Measurements from ENCODE around the gene CMTM8. TPM values are rescaled to one million over a fixed set of nuclear protein-coding genes. Genes with fewer than 3 reads are reported as not detected.

The CMTM8 gene
- total and polyA plus RNA-seq, 10 of the 15 experiments (the other 5 are each of a cell fraction or from before 2014, with no cell fraction given) = 0.11 to 0.23 TPM; not detected in 8

DNA sequence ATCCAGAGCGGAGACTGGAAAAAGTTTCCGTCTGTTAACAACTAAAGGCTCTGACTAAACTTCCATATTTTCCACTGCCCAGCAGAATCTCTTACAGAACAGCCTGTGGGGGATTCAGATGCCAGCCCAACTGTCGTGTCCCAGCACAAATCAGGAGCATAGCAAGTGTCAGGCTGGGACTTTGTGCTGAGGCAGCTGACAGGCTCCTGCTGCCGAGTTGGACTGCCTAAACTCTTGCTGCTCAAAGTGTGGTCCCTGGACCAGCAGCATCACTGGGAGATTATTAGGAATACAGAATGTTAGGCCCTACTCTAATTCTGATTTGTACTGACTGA is 122.0 kb downstream of the CMTM8 start:
- Histone ChIP-seq H3K4me3 (no peak overlapping the region), H3K4me2 (ENCODE audit: control insufficient read depth, insufficient read depth) (no peak overlapping the region), H3K27me3 (replicated peaks in 1 of 2; ENCODE audit: control insufficient read depth in 2 of 2, insufficient read depth in 2 of 2, low read length in 1 of 2) (peaks cover 0 to 2% of the 10 kb centered on the region in 2 experiments; a peak in 2 of 4 replicates), H3K9me3 (replicated peaks; ENCODE audit: control insufficient read depth, insufficient read depth, low read length) (no peaks in the 10 kb centered on the region), H3K79me2 (ENCODE audit: control insufficient read depth, insufficient read depth, low read length) (no peaks in the 10 kb centered on the region), H3K9ac (ENCODE audit: control insufficient read depth, insufficient read depth, low read length) (no peak overlapping the region), H3K36me3 (ENCODE audit: control insufficient read depth in 2 of 2, insufficient read depth in 2 of 2, low read length in 1 of 2) (no peaks in the 10 kb centered on the region), H2AFZ (ENCODE audit: control insufficient read depth, low read depth, low read length) (no peak overlapping the region), H3K27ac (ENCODE audit: control insufficient read depth, insufficient read depth) (no peak overlapping the region), H4K20me1 (ENCODE audit: control insufficient read depth, insufficient read depth) (no peaks in the 10 kb centered on the region), H3K4me1 (ENCODE audit: control insufficient read depth, insufficient read depth, low read length) (no peaks in the 10 kb centered on the region)
- intact Hi-C loops (cut with micrococcal nuclease; ENCODE audit: unreplicated experiment) = no loop called here
- BruUV-seq (replicated peaks) = no TSS peak
- TF ChIP-seq POU2F2 (IDR thresholded peaks at IDR 0.05; ENCODE audit: borderline replicate concordance, low read depth, low read length) (no peak), CBX3 (IDR thresholded peaks at IDR 0.05; ENCODE audit: borderline replicate concordance, low read depth) (no peak), JUNB (IDR thresholded peaks at IDR 0.05) (no peak), SP1 (IDR thresholded peaks at IDR 0.05; ENCODE audit: low read depth, low read length) (no peak), ZBTB40 (IDR thresholded peaks at IDR 0.05; ENCODE audit: borderline replicate concordance) (no peak), ATF3 (IDR thresholded peaks at IDR 0.05; ENCODE audit: borderline replicate concordance, extremely low read depth, low read depth, low read length) (no peak), DPF2 (IDR thresholded peaks at IDR 0.05) (no peak), SPI1 (IDR thresholded peaks at IDR 0.05; ENCODE audit: borderline replicate concordance, insufficient read depth, low read depth, low read length) (no peak), HDAC2 (IDR thresholded peaks at IDR 0.05) (no peak), IKZF1 (conservative IDR thresholded peaks at IDR 0.05) (no peak), TBL1XR1 (IDR thresholded peaks at IDR 0.05; ENCODE audit: low read depth, low read length) (no peak)
- TF ChIP-seq, protein P1, sequence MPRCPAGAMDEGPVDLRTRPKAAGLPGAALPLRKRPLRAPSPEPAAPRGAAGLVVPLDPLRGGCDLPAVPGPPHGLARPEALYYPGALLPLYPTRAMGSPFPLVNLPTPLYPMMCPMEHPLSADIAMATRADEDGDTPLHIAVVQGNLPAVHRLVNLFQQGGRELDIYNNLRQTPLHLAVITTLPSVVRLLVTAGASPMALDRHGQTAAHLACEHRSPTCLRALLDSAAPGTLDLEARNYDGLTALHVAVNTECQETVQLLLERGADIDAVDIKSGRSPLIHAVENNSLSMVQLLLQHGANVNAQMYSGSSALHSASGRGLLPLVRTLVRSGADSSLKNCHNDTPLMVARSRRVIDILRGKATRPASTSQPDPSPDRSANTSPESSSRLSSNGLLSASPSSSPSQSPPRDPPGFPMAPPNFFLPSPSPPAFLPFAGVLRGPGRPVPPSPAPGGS (IDR thresholded peaks at IDR 0.05; ENCODE audit: borderline replicate concordance, insufficient read depth, low read depth, low read length, poor library complexity, severe bottlenecking) = no peak
- TF ChIP-seq, protein P2, sequence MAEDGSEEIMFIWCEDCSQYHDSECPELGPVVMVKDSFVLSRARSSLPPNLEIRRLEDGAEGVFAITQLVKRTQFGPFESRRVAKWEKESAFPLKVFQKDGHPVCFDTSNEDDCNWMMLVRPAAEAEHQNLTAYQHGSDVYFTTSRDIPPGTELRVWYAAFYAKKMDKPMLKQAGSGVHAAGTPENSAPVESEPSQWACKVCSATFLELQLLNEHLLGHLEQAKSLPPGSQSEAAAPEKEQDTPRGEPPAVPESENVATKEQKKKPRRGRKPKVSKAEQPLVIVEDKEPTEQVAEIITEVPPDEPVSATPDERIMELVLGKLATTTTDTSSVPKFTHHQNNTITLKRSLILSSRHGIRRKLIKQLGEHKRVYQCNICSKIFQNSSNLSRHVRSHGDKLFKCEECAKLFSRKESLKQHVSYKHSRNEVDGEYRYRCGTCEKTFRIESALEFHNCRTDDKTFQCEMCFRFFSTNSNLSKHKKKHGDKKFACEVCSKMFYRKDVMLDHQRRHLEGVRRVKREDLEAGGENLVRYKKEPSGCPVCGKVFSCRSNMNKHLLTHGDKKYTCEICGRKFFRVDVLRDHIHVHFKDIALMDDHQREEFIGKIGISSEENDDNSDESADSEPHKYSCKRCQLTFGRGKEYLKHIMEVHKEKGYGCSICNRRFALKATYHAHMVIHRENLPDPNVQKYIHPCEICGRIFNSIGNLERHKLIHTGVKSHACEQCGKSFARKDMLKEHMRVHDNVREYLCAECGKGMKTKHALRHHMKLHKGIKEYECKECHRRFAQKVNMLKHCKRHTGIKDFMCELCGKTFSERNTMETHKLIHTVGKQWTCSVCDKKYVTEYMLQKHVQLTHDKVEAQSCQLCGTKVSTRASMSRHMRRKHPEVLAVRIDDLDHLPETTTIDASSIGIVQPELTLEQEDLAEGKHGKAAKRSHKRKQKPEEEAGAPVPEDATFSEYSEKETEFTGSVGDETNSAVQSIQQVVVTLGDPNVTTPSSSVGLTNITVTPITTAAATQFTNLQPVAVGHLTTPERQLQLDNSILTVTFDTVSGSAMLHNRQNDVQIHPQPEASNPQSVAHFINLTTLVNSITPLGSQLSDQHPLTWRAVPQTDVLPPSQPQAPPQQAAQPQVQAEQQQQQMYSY (CRISPR knock-in tag; IDR thresholded peaks at IDR 0.05) = no peak
- TF ChIP-seq, protein P3, sequence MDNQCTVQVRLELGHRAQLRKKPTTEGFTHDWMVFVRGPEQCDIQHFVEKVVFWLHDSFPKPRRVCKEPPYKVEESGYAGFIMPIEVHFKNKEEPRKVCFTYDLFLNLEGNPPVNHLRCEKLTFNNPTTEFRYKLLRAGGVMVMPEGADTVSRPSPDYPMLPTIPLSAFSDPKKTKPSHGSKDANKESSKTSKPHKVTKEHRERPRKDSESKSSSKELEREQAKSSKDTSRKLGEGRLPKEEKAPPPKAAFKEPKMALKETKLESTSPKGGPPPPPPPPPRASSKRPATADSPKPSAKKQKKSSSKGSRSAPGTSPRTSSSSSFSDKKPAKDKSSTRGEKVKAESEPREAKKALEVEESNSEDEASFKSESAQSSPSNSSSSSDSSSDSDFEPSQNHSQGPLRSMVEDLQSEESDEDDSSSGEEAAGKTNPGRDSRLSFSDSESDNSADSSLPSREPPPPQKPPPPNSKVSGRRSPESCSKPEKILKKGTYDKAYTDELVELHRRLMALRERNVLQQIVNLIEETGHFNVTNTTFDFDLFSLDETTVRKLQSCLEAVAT (IDR thresholded peaks at IDR 0.05) = no peak
- in situ Hi-C loops (cut with MboI) = no loop called here
- 18% methylated on average over 4 of the region's 4 CpGs for WGBS (ENCODE audit: insufficient coverage, insufficient replicate concordance, low lambda C conversion rate, missing lambda C conversion rate)
- no peak for ATAC-seq
- ChIA-PET SMC1A (ENCODE audit: uncharacterized antibody, unreplicated experiment) (no interaction called here), CTCF (interaction anchor here (1.0 to 1.1 kb wide), 2 partner anchors 11 to 39 kb away, joined by 3 read pairs; no protein-coding TSS in a partner anchor), POLR2A (interaction anchor here (1.0 kb wide), 1 partner anchor 15 kb away, joined by 3 read pairs; no protein-coding TSS in a partner anchor), RAD21 (ENCODE audit: unreplicated experiment) (interaction anchor here (1.7 kb wide), 1 partner anchor 14 kb away, joined by 5 read pairs; no protein-coding TSS in a partner anchor)
- no peak for FAIRE-seq
- no peak for DNase-seq (ENCODE audit: low read depth, low spot score)
